C1 segment of cervical spinal cord (tissue), 14 donors: ENCODE measurements around the gene PREB.
"Not testable (repeated sequence)": the region's sequence is repeated elsewhere in the genome, so short reads cannot be mapped to it uniquely, and the experiment has no call there.

Experiments used
- DNase-seq, 14 donors: peaks; one replicate each; lab custom pipeline; 2025; lab: John Stamatoyannopoulos, UW

Gene PREB

GRCh38 chr2:27133905-27134780 lies at the start of gene PREB:
Gene PREB, minus strand, starts transcription at chr2:27134636. Its CDS starts 215 bp downstream, at chr2:27134421.
- peak; percentile 68 to 98 (median 92) for DNase-seq

GRCh38 chr2:27184115-27184514 lies 49.7 kb upstream of the PREB start:
- DNase-seq = no peak

GRCh38 chr2:27182346-27182745 lies 47.9 kb upstream of the PREB start:
- DNase-seq = no peak

GRCh38 chr2:27179344-27180000 lies 45.0 kb upstream of the PREB start:
- DNase-seq = no peak

- no peak for DNase-seq
Observed at GRCh38 chr2:27178469-27178868, 44.0 kb upstream of the PREB start.

- no peak for DNase-seq
Observed at GRCh38 chr2:27177441-27178351, 43.3 kb upstream of the PREB start.

- DNase-seq = not testable (repeated sequence)
Observed at GRCh38 chr2:27175781-27176180, 41.3 kb upstream of the PREB start.

- DNase-seq = no peak
Observed at GRCh38 chr2:27175330-27175729, 40.9 kb upstream of the PREB start.

- DNase-seq = no peak
Observed at GRCh38 chr2:27174638-27175037, 40.2 kb upstream of the PREB start.

GRCh38 chr2:27171351-27171848 lies 37.0 kb upstream of the PREB start:
- no peak for DNase-seq

- DNase-seq = no peak
Observed at GRCh38 chr2:27170581-27171337, 36.3 kb upstream of the PREB start.

- no peak for DNase-seq
Observed at GRCh38 chr2:27164960-27165763, 30.7 kb upstream of the PREB start.

GRCh38 chr2:27162151-27163121 lies 28.0 kb upstream of the PREB start:
- DNase-seq = no peak

- DNase-seq = no peak
Observed at GRCh38 chr2:27160191-27160590, 25.8 kb upstream of the PREB start.

GRCh38 chr2:27159271-27159670 lies 24.8 kb upstream of the PREB start:
- DNase-seq = no peak

- DNase-seq = no peak
Observed at GRCh38 chr2:27158468-27158867, 24.0 kb upstream of the PREB start.

- no peak for DNase-seq
Observed at GRCh38 chr2:27155069-27155520, 20.7 kb upstream of the PREB start.

GRCh38 chr2:27154488-27154887 lies 20.1 kb upstream of the PREB start:
- DNase-seq = no peak
